SK-MEL-5 (cell line): Measurements from ENCODE around the gene PMPCA. TPM values are rescaled to one million over a fixed set of nuclear protein-coding genes. Genes with fewer than 3 reads are reported as not detected.

ENCODE experiments used
- total RNA-seq: library from RNA; depleted of rRNA; stranded (reverse); fragments of >200 nt; shearing (Covaris generic); gene quantifications from 2 replicates; pipeline ENCODE4 v1.2.3, GENCODE V29; 2014; rRNA removed

PMPCA gene
- total RNA-seq, 1 experiment from 2014 or later: 50.6 TPM

Other genes with a start within 250 kb of the PMPCA start
- not detected in 2 replicates for gene LHX3, start 205.5 kb upstream of the PMPCA start, total RNA-seq
- 14.8 and 16.5 TPM in 2 replicates for gene QSOX2, start 164.8 kb upstream of the PMPCA start, total RNA-seq
- not detected in 2 replicates for gene CCDC187, start 106.6 kb upstream of the PMPCA start, total RNA-seq
- gene GPSM1, start 83.1 kb upstream of the PMPCA start, total RNA-seq: 21.2 and 21.4 TPM in 2 replicates
- gene DNLZ, start 46.9 kb upstream of the PMPCA start, total RNA-seq: 19.4 and 35.1 TPM in 2 replicates
- gene CARD9, start 37.0 kb upstream of the PMPCA start, total RNA-seq: 0.05 TPM in 1 of 2 replicates, not detected in the other
- gene SNAPC4, start 10.5 kb upstream of the PMPCA start, total RNA-seq: 6.9 and 7.1 TPM in 2 replicates
- 71.1 and 72.5 TPM in 2 replicates for gene ENTR1, start within 50 bp of the PMPCA start, total RNA-seq
- gene INPP5E, start 29.2 kb downstream of the PMPCA start, total RNA-seq: 6.1 and 6.5 TPM in 2 replicates
- gene SEC16A, start 72.4 kb downstream of the PMPCA start, total RNA-seq: 16.4 and 20.2 TPM in 2 replicates
- 3.0 and 3.2 TPM in 2 replicates for gene NOTCH1, start 135.4 kb downstream of the PMPCA start, total RNA-seq